Left ventricle myocardium superior (tissue), 1 donor: ENCODE results near the gene IFNA4. TPM values are rescaled to one million over a fixed set of nuclear protein-coding genes. Genes with fewer than 3 reads are reported as not detected.
A peak's percentile ranks its signal among the peaks of the same experiment; 100 is the strongest.
"Not testable (repeated sequence)": the region's sequence is repeated elsewhere in the genome, so short reads cannot be mapped to it uniquely, and the experiment has no call there.

Source experiments
- ATAC-seq: fragments of 200-7000 bp; cut with Tn5 transposase; one replicate; pipeline ENCODE4 v1.9.1; 2020; ENCODE audit warnings: mild to moderate bottlenecking, moderate library complexity
- DNase-seq: peaks from one replicate; pipeline ENCODE4 v3.0.0-alpha.2; 2020
- intact Hi-C: fragments of 100-400 bp; cut with micrococcal nuclease; formaldehyde crosslinking; loops from one replicate; pipeline ENCODE4 v1.11.0; 2022
- total RNA-seq: library from RNA; stranded (reverse); fragmentation: NEBNext Ultra II Directional; extraction: Animal tissue kit (Norgen Biotek cat#: 25700); gene quantifications from one replicate; pipeline ENCODE4 v1.2.1, GENCODE V29; 2021
- donor health status: DM: no; HTN: yes; CAD: no; lungs with severe emphysema.

IFNA4 gene
- total RNA-seq, 1 donor from 2014 or later, result not detected

- ATAC-seq (no peak), DNase-seq (no peak)
- intact Hi-C loops, result no loop called here
These were observed 12.7 kb downstream of the IFNA4 start for GRCh38 chr9:21174671-21175070.

GRCh38 chr9:21172156-21172555 is 15.2 kb downstream of the IFNA4 start:
- intact Hi-C loops, result no loop called here
- DNase-seq, result no peak
- no peak for ATAC-seq

GRCh38 chr9:21171351-21171750 is 16.0 kb downstream of the IFNA4 start:
- ATAC-seq, result no peak
- intact Hi-C loops, result no loop called here
- no peak for DNase-seq

- ATAC-seq, DNase-seq, intact Hi-C loops: not testable (repeated sequence)
These were observed 20.8 kb downstream of the IFNA4 start, which contains the start of gene IFNA21 for GRCh38 chr9:21166560-21166959. TSS of gene IFNA21 (minus strand) at chr9:21166660. CDS start at chr9:21166612, 48 bp downstream.

GRCh38 chr9:21165516-21165915 is 21.9 kb downstream of the IFNA4 start:
- intact Hi-C loops, result no loop called here
- DNase-seq, result no peak
- no peak for ATAC-seq

- DNase-seq (no peak), ATAC-seq (no peak)
- intact Hi-C loops, result no loop called here
These were observed 27.2 kb downstream of the IFNA4 start for GRCh38 chr9:21160178-21160577.

GRCh38 chr9:21155501-21155900 is 31.9 kb downstream of the IFNA4 start:
- intact Hi-C loops, result no loop called here
- ATAC-seq (no peak), DNase-seq (no peak)

- intact Hi-C loops, result no loop called here
- DNase-seq (no peak), ATAC-seq (peak; percentile 31)
These were observed 33.3 kb downstream of the IFNA4 start for GRCh38 chr9:21154018-21154608.

- intact Hi-C loops, result no loop called here
- ATAC-seq (no peak), DNase-seq (no peak)
These were observed 33.9 kb downstream of the IFNA4 start for GRCh38 chr9:21153336-21154017.

- intact Hi-C loops, result no loop called here
- DNase-seq (no peak), ATAC-seq (no peak)
These were observed 42.8 kb downstream of the IFNA4 start for GRCh38 chr9:21144603-21145002.

- no peak for ATAC-seq
- intact Hi-C loops, result no loop called here
- DNase-seq, result no peak
These were observed 45.9 kb downstream of the IFNA4 start, which contains the start of gene IFNW1 for GRCh38 chr9:21141427-21141882. TSS of gene IFNW1 (minus strand) at chr9:21141832. CDS start at chr9:21141570, 262 bp downstream.

GRCh38 chr9:21137020-21137419 is 50.4 kb downstream of the IFNA4 start:
- DNase-seq (no peak), ATAC-seq (no peak)
- intact Hi-C loops, result no loop called here

Other genes with a start within 250 kb of the IFNA4 start
- 0.89 TPM for gene HACD4, start 155.9 kb downstream of the IFNA4 start, total RNA-seq
- not detected for gene IFNB1, start 109.6 kb downstream of the IFNA4 start, total RNA-seq
- not detected for gene IFNW1, start 45.8 kb downstream of the IFNA4 start, total RNA-seq
- gene IFNA21, start 20.9 kb downstream of the IFNA4 start, total RNA-seq, result not detected
- gene IFNA7, start 14.6 kb upstream of the IFNA4 start, total RNA-seq, result not detected
- not detected for gene IFNA10, start 19.6 kb upstream of the IFNA4 start, total RNA-seq
- gene IFNA16, start 29.7 kb upstream of the IFNA4 start, total RNA-seq, result not detected
- gene IFNA17, start 40.6 kb upstream of the IFNA4 start, total RNA-seq, result not detected
- gene IFNA14, start 52.4 kb upstream of the IFNA4 start, total RNA-seq, result not detected
- gene IFNA5, start 117.7 kb upstream of the IFNA4 start, total RNA-seq, result not detected
- gene KLHL9, start 147.8 kb upstream of the IFNA4 start, total RNA-seq, result 11.2 TPM
- not detected for gene IFNA6, start 163.3 kb upstream of the IFNA4 start, total RNA-seq
- not detected for gene IFNA13, start 180.5 kb upstream of the IFNA4 start, total RNA-seq
- not detected for gene IFNA2, start 197.8 kb upstream of the IFNA4 start, total RNA-seq
- gene IFNA8, start 221.5 kb upstream of the IFNA4 start, total RNA-seq, result not detected